GM21390 (cell line): ENCODE data around the gene IFIT5.
A peak's percentile ranks its signal among the peaks of the same experiment; 100 is the strongest.
"Not testable (repeated sequence)": the region's sequence is repeated elsewhere in the genome, so short reads cannot be mapped to it uniquely, and the experiment has no call there.

ENCODE experiments used
- ATAC-seq: cut with Tn5 transposase; IDR thresholded peaks from one replicate; pipeline ENCODE4 v1.9.1; 2021; ENCODE audit not compliant: unreplicated experiment

The IFIT5 gene, protein sequence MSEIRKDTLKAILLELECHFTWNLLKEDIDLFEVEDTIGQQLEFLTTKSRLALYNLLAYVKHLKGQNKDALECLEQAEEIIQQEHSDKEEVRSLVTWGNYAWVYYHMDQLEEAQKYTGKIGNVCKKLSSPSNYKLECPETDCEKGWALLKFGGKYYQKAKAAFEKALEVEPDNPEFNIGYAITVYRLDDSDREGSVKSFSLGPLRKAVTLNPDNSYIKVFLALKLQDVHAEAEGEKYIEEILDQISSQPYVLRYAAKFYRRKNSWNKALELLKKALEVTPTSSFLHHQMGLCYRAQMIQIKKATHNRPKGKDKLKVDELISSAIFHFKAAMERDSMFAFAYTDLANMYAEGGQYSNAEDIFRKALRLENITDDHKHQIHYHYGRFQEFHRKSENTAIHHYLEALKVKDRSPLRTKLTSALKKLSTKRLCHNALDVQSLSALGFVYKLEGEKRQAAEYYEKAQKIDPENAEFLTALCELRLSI

DNA sequence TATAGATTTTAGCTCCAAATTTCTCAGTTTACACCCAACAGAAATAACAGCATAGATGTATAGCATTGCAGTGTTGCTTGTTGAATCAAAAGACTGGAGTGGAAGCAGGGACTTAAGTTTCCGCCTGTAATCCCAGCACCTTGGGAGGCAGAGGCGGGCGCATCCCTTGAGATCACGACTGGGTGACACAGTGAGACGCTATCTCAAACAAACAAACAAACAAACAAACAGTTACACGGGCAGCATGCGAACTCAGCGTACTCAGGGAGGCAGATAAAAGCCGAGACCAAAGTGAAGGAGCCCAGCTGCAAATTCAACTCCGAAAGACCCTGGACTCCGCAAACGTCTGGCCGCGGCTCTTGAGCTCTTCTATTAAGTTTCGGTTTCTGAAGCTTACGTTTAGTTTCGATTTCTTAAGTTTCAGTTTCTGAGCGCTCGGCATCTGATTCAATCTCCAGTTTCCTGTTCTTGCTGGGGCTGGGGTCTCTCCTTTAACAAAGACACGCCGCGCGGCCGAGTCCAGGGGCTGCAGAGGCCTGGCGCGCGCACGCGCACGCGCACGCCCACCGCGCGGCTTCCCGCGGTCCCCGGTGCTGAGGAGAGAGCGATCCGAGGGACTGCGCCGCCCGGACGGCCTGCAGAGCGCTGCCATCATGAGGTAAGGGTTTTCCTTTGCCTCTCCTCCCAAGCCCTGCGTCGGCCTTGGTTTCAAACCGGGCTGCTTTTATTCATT lies at the start of gene IFIT5:
Gene IFIT5 (plus strand): TSS at position 423 of the 733 bp plus-strand sequence. CDS start 231 bp downstream, at position 654.
- ATAC-seq: peak; percentile 78

DNA sequence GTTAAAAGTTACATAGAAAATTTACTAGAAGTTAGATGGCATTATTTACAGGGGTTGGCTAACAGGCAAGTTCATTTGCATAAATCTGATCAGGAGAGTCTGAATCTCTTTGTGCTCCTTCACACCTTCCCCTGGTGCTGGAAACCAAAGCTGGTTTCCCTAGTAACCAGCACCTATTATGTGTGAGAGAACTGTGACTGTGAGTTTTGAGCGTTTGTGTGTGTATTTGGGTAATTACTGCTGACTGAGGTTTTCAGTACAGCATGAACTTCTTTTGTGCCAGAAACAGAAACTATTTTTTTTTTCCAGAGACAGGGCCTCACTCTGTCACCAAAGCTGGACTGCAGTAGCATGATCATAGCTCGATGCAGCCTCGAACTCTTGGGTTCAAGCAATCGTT lies 46.8 kb upstream of the IFIT5 start:
- ATAC-seq: peak; percentile 67

DNA sequence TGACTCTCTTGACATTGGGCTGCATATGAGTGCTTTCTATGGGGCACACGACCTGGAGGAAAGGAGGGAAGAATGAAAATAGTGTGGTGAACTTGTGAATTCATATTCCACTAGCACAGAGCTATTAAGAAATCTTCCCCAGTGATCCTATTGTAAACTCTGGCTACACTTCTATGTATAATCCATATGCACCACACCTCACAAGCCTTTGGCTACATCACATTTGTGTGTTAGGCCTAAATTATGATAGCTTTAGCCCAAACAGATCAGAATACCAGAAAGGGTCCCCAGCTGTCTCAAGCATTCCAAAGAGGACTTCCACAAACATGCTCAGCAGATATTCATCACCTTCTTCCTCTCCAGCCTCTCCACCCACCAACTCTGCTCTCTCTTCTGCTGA lies 46.2 kb upstream of the IFIT5 start:
- no peak for ATAC-seq

DNA sequence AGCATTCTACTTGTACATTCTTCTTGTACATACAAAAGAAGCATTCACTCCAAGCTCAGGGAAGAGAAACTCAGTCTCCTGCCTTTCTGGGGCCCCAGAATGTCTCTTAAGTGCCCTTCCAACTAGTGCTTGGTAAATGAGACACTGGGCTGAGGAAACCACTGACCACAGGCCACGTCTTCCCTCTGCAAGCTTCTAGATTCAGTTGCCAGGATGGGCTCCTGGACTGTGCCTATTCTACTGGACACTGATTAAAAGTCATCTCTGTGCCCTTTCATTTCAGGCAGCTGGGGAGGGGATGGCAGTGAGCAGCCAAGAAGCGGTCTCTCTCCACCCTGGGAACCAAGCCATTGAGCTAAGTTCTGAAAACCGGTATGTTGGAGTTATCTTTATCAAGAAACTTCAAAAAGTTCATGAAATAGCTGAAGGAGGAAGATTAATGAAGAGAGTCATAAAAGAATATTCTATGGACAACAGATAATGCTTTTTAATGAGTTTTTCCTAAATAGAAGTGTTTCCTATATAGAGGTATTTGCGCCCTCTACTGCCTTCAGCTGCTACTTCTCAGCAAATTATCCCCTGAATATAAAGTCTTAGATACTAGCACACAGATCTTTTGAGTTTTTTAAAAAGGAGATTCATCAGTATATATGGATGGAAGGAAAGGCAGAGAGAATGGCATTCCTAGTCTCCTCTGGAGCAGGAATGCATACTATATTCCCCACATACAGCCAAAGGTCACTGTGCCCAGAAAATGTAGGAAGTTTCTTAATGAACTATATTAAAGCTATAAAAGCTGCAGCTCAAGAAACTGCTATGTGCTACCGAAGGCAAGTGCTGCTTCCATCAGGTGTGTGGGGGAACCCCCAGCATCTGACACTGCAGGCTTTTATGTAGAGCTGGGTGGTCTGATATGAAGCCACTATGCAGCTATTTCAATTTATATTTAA lies 44.9 kb upstream of the IFIT5 start:
- ATAC-seq: no peak

DNA sequence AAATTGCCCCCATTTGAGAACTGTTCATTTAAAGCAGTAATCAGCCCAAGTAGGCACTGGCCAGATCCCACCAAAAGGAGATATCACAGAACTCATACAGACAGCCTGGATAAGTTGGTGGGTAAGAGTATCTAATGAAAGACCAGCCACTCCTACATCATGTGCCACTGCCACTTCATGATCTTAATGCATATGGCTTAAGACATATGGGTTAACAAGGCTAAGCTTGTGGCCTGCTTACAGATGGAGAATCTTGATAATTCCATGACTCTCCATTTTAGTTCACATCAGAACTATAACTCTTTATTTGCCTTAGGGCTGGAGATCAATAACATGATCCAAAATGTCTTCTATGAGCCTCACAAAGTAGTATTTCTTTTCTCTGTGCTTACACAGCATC lies 43.3 kb upstream of the IFIT5 start:
- ATAC-seq: no peak

DNA sequence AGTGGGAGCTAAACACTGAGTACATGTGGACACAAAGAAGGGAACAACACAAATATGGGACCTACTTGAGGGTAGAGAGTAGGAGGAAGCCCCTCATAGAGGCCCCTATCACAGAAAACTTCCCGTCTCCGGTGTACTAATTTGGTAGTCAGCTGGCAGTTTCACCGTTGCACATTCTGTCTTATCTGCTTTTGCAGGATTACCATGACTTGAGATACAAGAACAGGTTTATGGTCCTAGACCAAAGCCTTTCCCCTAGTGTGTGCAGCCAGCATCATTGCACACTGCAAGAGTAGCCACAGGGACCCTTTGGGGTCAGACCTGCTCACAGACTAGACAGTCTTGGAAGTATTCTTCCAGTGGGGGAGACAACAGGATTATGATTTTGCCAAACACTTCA lies 42.4 kb upstream of the IFIT5 start:
- ATAC-seq: no peak

DNA sequence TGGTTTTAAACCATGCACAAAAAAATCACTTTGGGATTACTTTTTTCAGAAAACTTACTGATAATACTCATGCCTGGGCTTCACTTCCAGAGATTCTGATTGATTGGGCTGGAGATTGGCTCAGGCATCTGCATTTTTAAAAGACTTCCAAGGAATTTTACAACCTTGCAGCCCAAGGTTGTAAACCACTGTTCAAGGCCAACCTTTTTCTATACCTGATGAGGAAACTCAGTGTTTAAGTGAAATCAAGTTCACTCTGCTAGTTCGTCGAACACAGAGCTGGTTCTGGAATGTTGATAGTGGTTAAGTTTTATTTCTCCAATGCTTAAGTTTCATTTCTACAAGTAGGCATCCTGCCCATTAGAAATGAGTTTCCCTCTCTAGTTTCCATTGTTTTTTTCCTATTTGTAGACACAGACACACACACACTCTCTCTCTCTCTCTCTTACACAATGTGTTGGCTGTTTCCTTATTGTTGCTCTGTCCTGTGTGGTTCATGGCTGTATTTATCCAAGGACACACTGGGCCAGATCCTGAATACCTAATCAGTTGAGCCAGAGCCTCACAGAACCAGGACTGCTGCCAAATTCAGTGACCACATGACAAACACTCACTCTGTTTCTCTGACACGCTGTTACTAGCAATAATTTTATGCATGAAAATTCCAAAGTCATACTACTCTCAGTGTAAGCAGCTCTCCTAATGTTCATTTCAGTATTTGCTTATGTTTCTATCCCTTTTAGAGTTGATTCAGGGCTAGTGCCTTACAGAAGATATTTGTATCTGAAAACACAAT lies 40.3 kb upstream of the IFIT5 start:
- no peak for ATAC-seq

DNA sequence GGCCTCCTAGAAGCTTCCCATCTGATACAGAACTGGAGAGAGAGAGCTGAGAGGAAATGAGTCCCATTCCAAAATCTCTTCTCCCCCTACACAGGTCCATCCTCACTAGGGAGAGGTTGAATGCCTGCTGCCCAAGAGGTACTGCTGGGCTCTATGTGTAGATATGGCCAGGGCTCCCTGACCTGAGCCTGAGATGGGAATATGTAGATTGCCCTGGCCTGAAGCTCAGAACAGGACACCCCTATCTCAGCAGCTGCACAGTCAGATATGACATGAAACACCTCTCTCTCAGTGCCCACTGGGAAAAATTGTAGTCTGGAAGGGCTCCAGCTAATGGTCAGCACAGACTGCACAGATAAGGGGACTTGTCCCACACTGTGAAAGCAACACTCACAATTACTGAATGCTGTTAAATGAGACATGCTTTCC lies 39.6 kb upstream of the IFIT5 start:
- ATAC-seq: no peak

DNA sequence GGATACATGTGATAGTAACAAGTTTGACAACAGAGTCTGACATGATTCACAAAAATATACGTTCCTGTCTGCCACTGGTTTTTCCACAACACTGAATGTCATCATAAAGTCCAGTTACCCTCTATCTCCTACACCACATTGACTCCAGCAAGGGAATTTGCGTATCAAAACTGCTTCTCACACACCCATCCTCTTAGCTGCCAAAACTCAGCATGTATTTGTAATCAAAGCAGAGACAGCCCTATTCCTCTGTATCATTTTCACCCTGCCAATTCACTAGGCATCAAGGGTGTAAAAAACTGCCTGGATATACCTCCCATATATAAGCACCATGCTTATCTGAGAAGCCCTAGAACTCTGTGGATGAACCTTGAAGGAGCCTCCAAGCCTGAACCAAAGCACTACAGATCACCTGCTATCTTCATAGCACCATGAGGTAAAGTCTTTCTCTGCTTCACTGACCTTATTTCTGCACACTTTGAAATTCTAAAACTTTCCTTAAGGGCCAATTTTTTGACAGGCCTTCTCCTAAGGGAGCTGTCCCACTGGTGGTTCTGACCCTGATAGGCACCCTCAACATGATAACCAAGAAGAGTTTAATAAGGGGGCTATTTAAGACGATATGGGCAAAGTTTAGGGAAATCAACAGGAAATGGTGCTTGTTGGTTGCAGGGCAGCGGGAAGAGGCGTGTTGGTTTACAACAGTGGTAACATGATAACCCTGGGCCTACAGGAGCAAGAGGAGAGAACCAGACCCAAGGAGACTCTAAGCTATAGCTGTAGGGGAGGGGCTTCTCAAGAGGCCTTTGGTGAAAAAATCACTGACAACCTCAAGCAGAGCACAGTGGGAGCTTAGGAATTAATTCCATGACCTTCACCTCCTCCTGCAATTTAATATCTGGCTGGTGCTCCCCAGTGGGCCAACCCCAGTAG lies 36.4 kb upstream of the IFIT5 start, which contains the start of gene IFIT1B:
Gene IFIT1B (plus strand): TSS at position 352 of the 933 bp plus-strand sequence. CDS start 80 bp downstream, at position 432.
- ATAC-seq: no peak

DNA sequence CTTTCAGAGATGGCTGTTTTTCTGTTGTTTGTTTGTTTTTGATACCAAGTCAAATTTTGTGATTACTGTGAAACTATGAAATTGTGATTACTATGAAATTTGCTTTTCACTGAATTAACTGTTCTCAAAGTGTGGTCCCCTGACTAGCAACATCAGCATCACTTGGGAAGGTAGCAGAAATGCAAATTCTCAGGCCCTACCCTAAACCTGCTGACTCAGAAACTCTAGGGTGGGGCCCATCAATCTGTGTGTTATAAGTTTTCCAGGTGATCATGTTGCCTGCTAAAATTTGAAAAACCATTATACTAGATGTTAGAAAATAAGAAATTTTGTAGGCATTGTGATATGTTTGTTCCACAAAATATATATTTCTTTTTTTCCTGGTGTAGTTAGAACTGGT lies 35.3 kb upstream of the IFIT5 start:
- no peak for ATAC-seq

DNA sequence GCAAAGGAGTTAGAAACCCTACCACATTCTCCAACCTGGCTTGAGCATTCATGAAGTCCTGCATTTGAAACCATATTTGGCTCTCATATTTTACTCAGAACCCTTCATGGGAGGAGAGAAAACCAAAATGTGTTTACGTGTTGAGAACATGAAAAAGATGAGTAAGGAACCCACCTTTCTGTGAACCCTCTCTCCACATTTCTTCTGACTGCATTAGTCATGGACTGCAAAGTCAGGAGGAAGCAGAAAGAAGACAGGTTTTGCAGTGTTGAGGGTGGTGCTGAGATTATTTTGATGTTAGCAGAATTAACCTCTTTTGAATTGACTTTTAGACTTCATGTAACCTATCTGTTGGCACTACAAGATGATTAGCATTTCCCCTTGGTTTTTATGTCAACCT lies 31.6 kb upstream of the IFIT5 start:
- no peak for ATAC-seq

DNA sequence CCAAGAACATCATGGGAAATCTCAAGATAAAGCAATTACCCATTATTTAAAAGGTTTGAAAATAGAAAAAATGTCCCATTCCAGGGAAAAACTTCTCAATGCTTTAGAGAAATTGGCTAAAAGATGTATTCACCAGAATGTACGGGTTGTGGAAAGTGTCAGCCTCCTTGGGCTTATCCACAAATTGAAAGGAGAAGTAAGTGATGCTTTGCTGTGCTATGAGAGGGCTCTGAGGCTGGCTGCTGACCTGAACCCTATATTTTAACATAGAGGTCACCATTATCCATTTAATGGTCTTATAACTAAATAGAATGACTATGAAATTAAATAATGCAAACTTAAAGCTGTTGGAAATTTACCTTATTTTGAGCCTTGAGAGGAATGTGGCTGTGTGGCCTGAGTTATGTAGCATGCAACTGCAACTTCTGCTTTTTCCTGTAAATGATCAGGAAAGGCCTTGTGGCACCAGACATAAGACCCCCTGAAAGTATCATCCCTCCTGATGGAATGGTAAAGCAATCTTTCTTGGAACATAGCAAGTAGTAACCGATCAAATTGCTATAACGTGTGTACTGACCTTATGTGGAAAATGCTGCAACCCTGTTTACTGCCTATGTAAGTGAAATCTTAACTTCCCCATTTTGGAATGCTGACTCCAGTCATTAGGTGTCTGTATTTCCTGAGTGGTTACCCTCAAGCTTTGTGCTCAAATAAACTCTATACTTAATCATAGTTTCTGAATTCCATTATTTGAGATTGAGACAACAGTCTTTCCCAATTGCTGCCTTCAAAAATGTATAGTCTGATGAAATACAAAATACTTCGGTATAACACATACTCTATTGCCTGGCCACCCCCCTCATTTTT lies 29.7 kb upstream of the IFIT5 start:
- ATAC-seq: no peak

DNA sequence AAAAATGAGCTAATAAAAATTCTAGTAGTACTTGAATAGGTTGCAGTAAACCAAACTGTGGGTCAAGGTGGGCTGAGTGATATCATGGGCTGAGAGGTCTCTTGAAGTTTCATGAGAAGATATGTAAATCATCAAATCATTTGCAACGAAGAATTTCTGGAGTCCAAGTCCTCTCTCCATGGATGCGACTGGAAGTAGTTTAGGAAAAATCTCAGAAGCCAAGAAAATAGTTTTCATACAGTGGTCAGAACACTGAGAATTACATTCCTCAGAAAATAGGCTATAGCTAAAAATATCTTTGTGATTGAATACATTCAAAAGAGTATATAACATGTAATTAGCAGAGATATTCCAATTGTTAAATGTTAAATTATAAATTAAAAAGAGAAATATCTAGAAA lies 25.6 kb upstream of the IFIT5 start:
- no peak for ATAC-seq

DNA sequence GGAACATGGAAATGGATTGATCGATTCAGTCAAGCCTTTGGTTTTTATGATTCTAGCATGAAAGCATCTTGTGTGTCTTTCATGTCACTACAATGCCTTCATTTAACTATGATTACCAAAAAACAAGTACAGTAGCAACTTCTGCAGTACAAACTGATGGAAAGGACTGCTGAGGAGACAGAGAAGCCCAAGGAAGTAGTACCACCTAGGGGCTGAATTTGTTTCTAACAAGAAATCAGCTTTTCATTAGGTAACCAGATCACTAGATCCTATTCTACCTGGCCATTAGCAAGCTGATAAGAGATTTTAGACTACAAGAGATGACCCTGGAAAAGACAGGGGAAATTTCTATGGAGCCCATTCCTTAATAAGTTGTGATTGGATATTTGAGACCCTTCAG lies 25.1 kb upstream of the IFIT5 start:
- no peak for ATAC-seq

DNA sequence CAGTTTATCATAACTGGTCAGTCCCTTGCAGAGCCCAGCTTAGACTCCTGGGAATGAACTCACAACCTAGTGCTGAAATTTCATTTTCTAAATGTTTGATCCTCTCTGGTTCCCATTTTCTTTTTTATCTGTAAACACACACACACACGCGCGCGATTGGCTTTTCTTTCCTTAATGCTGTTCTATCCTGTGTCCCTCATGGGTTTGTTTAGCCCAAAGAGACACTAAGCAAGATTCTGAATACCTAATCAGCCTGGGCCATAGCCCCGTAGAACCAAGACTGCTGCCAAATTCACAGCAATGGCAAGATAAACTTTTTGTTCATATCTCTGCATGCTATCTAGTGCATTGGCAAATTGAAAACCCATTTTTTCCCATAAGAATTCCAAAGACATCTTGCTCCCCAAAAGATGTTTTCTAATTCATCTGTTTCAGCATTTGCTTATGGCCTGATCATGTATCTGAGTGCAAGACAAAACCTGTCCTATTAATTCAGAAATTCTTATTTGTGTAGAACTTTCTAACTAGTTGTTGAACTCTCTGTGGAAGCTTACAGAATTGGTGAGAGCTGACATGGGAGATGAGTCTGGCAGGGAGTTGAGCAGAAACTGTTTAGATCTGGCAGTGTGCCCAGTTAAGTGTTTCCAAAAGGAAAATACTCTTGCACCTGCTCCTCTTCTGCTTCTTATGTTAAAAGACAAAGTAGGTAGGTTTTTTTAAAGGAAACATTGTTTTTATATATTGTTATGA lies 23.7 kb upstream of the IFIT5 start:
- ATAC-seq: no peak

DNA sequence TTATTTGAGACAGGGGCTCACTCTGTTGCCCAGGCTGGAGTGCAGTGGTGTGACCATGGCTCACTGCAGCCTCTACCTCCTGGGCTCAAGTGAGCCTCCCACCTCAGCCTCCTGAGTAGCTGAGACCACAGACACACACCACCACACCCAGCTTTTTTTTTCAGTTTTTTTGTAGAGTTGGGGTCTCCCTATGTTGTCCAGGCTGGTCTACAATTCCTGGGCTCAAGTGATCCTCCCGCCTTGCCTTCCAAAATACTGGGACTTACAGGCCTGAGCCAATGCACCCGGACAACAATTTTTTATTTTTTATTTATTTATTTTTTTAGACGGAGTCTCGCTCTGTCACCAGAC lies 23.2 kb upstream of the IFIT5 start:
- not testable (repeated sequence) for ATAC-seq

DNA sequence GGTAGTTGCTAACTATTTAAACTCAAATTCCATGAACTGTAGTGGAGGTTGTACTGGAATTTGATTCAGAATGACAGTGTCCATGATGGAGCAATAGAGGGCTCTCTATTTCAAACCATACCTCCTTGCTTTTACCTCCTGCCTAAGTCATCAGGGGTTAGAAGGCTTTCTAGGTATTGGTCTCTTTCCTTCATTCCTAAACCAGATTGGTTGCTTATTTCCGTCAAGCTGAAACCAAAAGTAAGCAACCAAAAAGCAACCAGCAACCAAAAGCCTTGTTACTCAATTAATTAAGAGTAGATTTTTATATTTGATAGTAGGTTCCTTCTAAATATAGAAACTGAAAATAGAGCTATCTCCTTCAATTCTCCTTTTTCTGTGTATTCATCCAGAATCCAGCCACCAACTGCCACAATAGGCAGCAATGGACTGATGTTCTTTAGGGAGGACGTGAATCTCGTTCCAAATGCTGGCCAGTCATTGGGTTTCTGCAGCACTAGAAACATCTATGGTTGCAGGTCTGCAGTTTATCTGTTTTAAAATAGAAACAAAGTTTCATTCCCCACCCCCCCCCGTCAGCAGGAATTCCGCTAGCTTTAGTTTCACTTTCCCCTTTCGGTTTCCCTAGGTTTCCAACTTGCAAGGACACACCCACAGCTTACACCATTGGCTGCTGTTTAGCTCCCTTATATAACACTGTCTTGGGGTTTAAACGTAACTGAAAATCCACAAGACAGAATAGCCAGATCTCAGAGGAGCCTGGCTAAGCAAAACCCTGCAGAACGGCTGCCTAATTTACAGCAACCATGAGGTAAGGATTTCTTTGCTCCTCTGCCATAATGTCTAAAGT lies 22.2 kb upstream of the IFIT5 start, which contains the start of gene IFIT1:
Gene IFIT1 (plus strand): TSS at position 717 of the 850 bp plus-strand sequence. CDS start 90 bp downstream, at position 807.
- ATAC-seq: peak; percentile 79
